Measurements from ENCODE around the gene SPEM1.

The SPEM1 gene

DNA sequence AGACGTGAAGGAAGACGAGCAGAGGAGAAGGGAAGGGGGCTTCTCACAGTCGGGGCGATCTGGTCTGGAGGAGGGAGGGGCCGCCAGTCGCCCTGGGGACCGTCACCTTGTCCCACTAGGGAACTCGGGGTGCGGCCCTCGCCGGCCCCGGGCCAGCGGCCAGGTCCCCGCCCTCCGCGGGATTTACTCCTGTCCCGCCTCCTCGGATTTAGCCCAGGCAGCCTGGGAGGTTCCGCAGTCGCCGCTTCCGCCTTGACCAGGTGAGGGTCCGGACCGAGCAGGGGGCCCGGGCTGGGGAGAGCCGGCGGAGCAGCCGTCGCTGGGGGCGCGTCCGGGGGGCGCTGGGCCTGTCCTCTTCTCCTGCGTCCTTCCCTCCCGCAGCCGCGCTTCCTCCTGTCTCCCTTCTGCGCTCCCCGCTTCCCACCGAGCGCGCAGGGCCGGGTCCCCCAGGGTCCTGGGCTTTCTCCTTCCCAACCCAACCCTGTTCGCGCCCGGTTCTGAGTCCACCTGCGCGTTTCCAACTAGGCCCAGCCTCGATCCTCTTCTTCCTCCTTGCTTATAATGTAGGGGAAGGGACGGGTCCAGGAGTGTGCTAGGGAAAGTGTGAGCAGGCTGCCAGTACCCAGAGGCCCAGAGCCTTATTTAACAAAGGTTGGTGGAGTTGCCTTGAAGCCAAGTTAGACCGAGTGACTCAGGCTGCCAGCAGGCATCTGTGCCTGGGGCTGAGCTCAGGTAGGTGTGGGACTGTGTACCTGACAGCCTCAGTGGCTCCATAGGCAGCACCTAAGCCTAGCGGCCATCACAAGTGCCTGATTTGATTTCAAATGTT lies 39.1 kb upstream of the SPEM1 start, which contains the start of gene TNK1:
TNK1 (plus strand) TSS at position 235 of the 829 bp plus-strand sequence. CDS start 1,838 bp downstream, outside the sequence.
- DNase-seq (ENCODE audit: extremely low spot score) = no peak
- TF ChIP-seq FOXM1 (IDR thresholded peaks at IDR 0.05; ENCODE audit: borderline replicate concordance) (no peak), NFRKB (IDR thresholded peaks at IDR 0.05) (no peak), ELF4 (IDR thresholded peaks at IDR 0.05) (no peak), FOXK2 (IDR thresholded peaks at IDR 0.05) (no peak), ARNT (IDR thresholded peaks at IDR 0.05) (no peak), LEF1 (IDR thresholded peaks at IDR 0.05; ENCODE audit: borderline replicate concordance) (no peak), TARDBP (IDR thresholded peaks at IDR 0.05) (no peak), CTBP1 (IDR thresholded peaks at IDR 0.05; ENCODE audit: borderline replicate concordance) (no peak), BHLHE40 (IDR thresholded peaks at IDR 0.05; ENCODE audit: borderline replicate concordance) (no peak), SP1 (IDR thresholded peaks at IDR 0.05) (no peak)
- ChIA-PET CTCF (no interaction called here), POLR2A (interaction anchor here (1.1 kb wide), 1 partner anchor 10 kb away, joined by 3 read pairs; no protein-coding TSS in a partner anchor)

GRCh38 chr17:7382901-7383300 lies 37.2 kb upstream of the SPEM1 start:
- DNase-seq (ENCODE audit: extremely low spot score) = no peak
- CTCF ChIA-PET = no interaction called here
- POLR2A ChIA-PET = no interaction called here
- TF ChIP-seq SP1 (IDR thresholded peaks at IDR 0.05) (no peak), SUZ12 (IDR thresholded peaks at IDR 0.05) (no peak), NFRKB (IDR thresholded peaks at IDR 0.05) (no peak), ARNT (IDR thresholded peaks at IDR 0.05) (no peak), FOXM1 (IDR thresholded peaks at IDR 0.05; ENCODE audit: borderline replicate concordance) (no peak), L3MBTL2 (conservative IDR thresholded peaks at IDR 0.05) (no peak), ZNF384 (IDR thresholded peaks at IDR 0.05) (no peak)

DNA sequence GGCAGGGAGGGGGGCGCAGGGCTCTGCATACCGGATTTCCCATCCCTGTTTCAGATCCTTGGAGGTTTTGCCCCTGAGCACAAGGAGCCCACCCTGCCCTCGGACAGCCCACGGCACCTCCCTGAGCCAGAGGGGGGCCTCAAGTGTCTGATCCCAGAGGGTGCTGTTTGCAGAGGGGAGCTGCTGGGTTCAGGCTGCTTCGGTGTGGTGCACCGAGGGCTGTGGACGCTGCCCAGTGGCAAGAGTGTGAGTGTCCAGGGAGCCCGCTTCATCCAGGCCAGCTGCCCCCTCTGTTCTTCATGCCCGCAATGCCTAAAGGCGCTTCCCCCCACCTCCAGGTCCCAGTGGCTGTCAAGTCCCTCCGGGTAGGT lies 36.8 kb upstream of the SPEM1 start:
- TF ChIP-seq ELF4 (IDR thresholded peaks at IDR 0.05) = no peak
- TF ChIP-seq FOXM1 (IDR thresholded peaks at IDR 0.05; ENCODE audit: borderline replicate concordance) = no peak
- TF ChIP-seq ARNT (IDR thresholded peaks at IDR 0.05) = no peak
- no peak for TF ChIP-seq SUZ12 (IDR thresholded peaks at IDR 0.05)
- no peak for TF ChIP-seq ZNF384 (IDR thresholded peaks at IDR 0.05)
- TF ChIP-seq HDGF (IDR thresholded peaks at IDR 0.05; ENCODE audit: borderline replicate concordance) = no peak
- TF ChIP-seq BHLHE40 (IDR thresholded peaks at IDR 0.05; ENCODE audit: borderline replicate concordance) = no peak
- TF ChIP-seq L3MBTL2 (conservative IDR thresholded peaks at IDR 0.05) = no peak
- TF ChIP-seq SP1 (IDR thresholded peaks at IDR 0.05) = no peak
- no peak for TF ChIP-seq FOXK2 (IDR thresholded peaks at IDR 0.05)
- no peak for TF ChIP-seq LEF1 (IDR thresholded peaks at IDR 0.05; ENCODE audit: borderline replicate concordance)
- TF ChIP-seq, protein P1, sequence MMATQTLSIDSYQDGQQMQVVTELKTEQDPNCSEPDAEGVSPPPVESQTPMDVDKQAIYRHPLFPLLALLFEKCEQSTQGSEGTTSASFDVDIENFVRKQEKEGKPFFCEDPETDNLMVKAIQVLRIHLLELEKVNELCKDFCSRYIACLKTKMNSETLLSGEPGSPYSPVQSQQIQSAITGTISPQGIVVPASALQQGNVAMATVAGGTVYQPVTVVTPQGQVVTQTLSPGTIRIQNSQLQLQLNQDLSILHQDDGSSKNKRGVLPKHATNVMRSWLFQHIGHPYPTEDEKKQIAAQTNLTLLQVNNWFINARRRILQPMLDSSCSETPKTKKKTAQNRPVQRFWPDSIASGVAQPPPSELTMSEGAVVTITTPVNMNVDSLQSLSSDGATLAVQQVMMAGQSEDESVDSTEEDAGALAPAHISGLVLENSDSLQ (IDR thresholded peaks at IDR 0.05) = no peak
- no peak for TF ChIP-seq NFRKB (IDR thresholded peaks at IDR 0.05)
- TF ChIP-seq FOXA1 (IDR thresholded peaks at IDR 0.05) = no peak
- TF ChIP-seq CTBP1 (IDR thresholded peaks at IDR 0.05; ENCODE audit: borderline replicate concordance) = no peak
- POLR2A ChIA-PET = no interaction called here
- CTCF ChIA-PET = no interaction called here
- DNase-seq (ENCODE audit: extremely low spot score) = no peak

DNA sequence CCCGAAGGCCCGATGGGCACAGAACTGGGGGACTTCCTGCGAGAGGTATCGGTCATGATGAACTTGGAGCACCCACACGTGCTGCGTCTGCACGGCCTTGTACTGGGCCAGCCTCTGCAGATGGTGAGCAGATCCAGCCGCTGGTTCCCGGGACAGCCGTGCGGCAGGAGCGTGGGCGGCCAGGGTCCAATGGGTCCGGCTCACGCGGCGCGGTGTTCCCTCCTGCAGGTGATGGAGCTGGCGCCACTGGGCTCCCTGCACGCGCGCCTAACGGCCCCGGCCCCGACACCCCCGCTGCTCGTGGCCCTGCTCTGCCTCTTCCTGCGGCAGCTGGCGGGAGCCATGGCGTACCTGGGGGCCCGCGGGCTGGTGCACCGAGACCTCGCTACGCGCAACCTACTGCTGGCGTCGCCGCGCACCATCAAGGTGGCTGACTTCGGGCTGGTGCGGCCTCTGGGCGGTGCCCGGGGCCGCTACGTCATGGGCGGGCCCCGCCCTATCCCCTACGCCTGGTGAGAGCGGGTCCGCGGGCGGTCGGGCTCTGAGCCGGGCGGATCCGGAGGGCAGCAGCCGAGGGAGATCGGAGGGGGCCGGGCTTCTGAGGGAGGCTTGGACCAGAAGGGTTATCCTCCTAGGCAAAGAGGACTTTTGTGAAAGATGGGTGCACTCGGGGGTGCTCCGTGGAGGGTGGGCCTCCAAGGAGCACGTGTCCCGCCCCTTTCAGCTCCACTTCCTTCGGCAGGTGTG lies 36.2 kb upstream of the SPEM1 start:
- DNase-seq (ENCODE audit: extremely low spot score) = no peak
- ChIA-PET POLR2A (no interaction called here), CTCF (no interaction called here)
- TF ChIP-seq ZNF384 (IDR thresholded peaks at IDR 0.05) (no peak), ARNT (IDR thresholded peaks at IDR 0.05) (no peak)

- POLR2A ChIA-PET = interaction anchor here (1.2 kb wide), 1 partner anchor 20 kb away, joined by 3 read pairs; the partner anchor contains the start of gene TMEM256
- no peak for TF ChIP-seq SP1 (IDR thresholded peaks at IDR 0.05)
- TF ChIP-seq L3MBTL2 (conservative IDR thresholded peaks at IDR 0.05) = no peak
- no peak for TF ChIP-seq TARDBP (IDR thresholded peaks at IDR 0.05)
- TF ChIP-seq ZNF384 (IDR thresholded peaks at IDR 0.05) = no peak
- no peak for TF ChIP-seq HDGF (IDR thresholded peaks at IDR 0.05; ENCODE audit: borderline replicate concordance)
- no peak for TF ChIP-seq SUZ12 (IDR thresholded peaks at IDR 0.05)
- no peak for TF ChIP-seq LEF1 (IDR thresholded peaks at IDR 0.05; ENCODE audit: borderline replicate concordance)
- no peak for TF ChIP-seq FOXM1 (IDR thresholded peaks at IDR 0.05; ENCODE audit: borderline replicate concordance)
- no peak for TF ChIP-seq FOXA1 (IDR thresholded peaks at IDR 0.05)
- no peak for TF ChIP-seq ARNT (IDR thresholded peaks at IDR 0.05)
- TF ChIP-seq, protein P1 (IDR thresholded peaks at IDR 0.05) = no peak
- TF ChIP-seq FOXK2 (IDR thresholded peaks at IDR 0.05) = no peak
- no peak for TF ChIP-seq NFRKB (IDR thresholded peaks at IDR 0.05)
- TF ChIP-seq ELF4 (IDR thresholded peaks at IDR 0.05) = no peak
- CTCF ChIA-PET = no interaction called here
- DNase-seq (ENCODE audit: extremely low spot score) = no peak
Measured at GRCh38 chr17:7384489-7385081, 35.5 kb upstream of the SPEM1 start.

DNA sequence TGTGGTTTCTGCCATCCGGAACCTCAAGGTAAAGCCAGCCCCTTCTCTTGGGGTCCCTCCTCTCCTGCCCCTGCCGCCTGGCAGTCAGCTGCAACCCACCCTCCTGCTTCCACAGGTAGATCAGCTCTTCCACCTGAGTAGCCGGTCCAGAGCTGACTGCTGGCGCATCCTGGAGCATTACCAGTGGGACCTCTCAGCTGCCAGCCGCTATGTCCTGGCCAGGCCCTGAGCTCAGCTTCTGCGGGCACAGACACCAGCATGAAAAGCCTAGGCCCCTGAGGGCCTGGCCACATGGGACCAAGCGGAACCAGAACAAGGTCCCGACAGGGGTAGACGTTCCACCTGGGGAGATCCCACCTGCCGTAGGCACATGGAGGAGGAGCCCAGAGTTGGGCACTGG lies 31.3 kb upstream of the SPEM1 start:
- POLR2A ChIA-PET = interaction anchor here (1.5 to 1.6 kb wide), 2 partner anchors 9 to 15 kb away, joined by 4 to 6 read pairs; partner anchors contain the start of gene TMEM256
- no peak for DNase-seq (ENCODE audit: extremely low spot score)
- CTCF ChIA-PET = no interaction called here
- TF ChIP-seq ELF4 (IDR thresholded peaks at IDR 0.05) = no peak
- no peak for TF ChIP-seq TARDBP (IDR thresholded peaks at IDR 0.05)
- no peak for TF ChIP-seq ZNF384 (IDR thresholded peaks at IDR 0.05)
- TF ChIP-seq HDGF (IDR thresholded peaks at IDR 0.05; ENCODE audit: borderline replicate concordance) = no peak
- TF ChIP-seq ARNT (IDR thresholded peaks at IDR 0.05) = no peak
- TF ChIP-seq FOXM1 (IDR thresholded peaks at IDR 0.05; ENCODE audit: borderline replicate concordance) = no peak
- TF ChIP-seq SP1 (IDR thresholded peaks at IDR 0.05) = no peak
- no peak for TF ChIP-seq SUZ12 (IDR thresholded peaks at IDR 0.05)
- TF ChIP-seq FOXA1 (IDR thresholded peaks at IDR 0.05) = no peak
- no peak for TF ChIP-seq LEF1 (IDR thresholded peaks at IDR 0.05; ENCODE audit: borderline replicate concordance)
- TF ChIP-seq, protein P1 (IDR thresholded peaks at IDR 0.05) = no peak
- no peak for TF ChIP-seq FOXK2 (IDR thresholded peaks at IDR 0.05)
- no peak for TF ChIP-seq BHLHE40 (IDR thresholded peaks at IDR 0.05; ENCODE audit: borderline replicate concordance)
- no peak for TF ChIP-seq L3MBTL2 (conservative IDR thresholded peaks at IDR 0.05)
- TF ChIP-seq CTBP1 (IDR thresholded peaks at IDR 0.05; ENCODE audit: borderline replicate concordance) = no peak
- TF ChIP-seq NFRKB (IDR thresholded peaks at IDR 0.05) = no peak

Data from HEK293T (cell line).